Activated naive CD4-positive, alpha-beta T cell treated with Interleukin-2 at 50 U/mL for 16 hours (primary cell): ENCODE measurements around the gene PAPOLG.
"Not testable (repeated sequence)": the region's sequence is repeated elsewhere in the genome, so short reads cannot be mapped to it uniquely, and the experiment has no call there.

Experiments used
- DNase-seq: peaks from one replicate; pipeline ENCODE4 v3.0.0-alpha.2; 2020

The PAPOLG gene

GRCh38 chr2:60823694-60824305, 67.7 kb downstream of the PAPOLG start:
- no peak for DNase-seq

- DNase-seq, result no peak
Observed at GRCh38 chr2:60825666-60826065, 69.6 kb downstream of the PAPOLG start.

- DNase-seq, result no peak
Observed at GRCh38 chr2:60826111-60826510, 70.0 kb downstream of the PAPOLG start.

- not testable (repeated sequence) for DNase-seq
Observed at GRCh38 chr2:60826860-60827259, 70.8 kb downstream of the PAPOLG start.

GRCh38 chr2:60827369-60827768, 71.3 kb downstream of the PAPOLG start:
- DNase-seq, result no peak

GRCh38 chr2:60830991-60831390, 74.9 kb downstream of the PAPOLG start:
- DNase-seq, result no peak

GRCh38 chr2:60831921-60832320, 75.9 kb downstream of the PAPOLG start:
- no peak for DNase-seq

- no peak for DNase-seq
Observed at GRCh38 chr2:60832621-60833020, 76.6 kb downstream of the PAPOLG start.

- no peak for DNase-seq
Observed at GRCh38 chr2:60834270-60834717, 78.2 kb downstream of the PAPOLG start.

- no peak for DNase-seq
Observed at GRCh38 chr2:60836491-60836890, 80.4 kb downstream of the PAPOLG start.

GRCh38 chr2:60837123-60837522, 81.1 kb downstream of the PAPOLG start:
- no peak for DNase-seq

- DNase-seq, result no peak
Observed at GRCh38 chr2:60838481-60838880, 82.4 kb downstream of the PAPOLG start.

GRCh38 chr2:60839126-60839813, 83.2 kb downstream of the PAPOLG start:
- DNase-seq, result no peak

- DNase-seq, result no peak
Observed at GRCh38 chr2:60840880-60841279, 84.8 kb downstream of the PAPOLG start.

- no peak for DNase-seq
Observed at GRCh38 chr2:60843006-60843405, 86.9 kb downstream of the PAPOLG start.

GRCh38 chr2:60844105-60844504, 88.0 kb downstream of the PAPOLG start:
- DNase-seq, result no peak

- DNase-seq, result no peak
Observed at GRCh38 chr2:60847854-60848253, 91.8 kb downstream of the PAPOLG start.
